COR-L47 (cell line): ENCODE data around the gene ACOT7.
"Not testable (repeated sequence)": the region's sequence is repeated elsewhere in the genome, so short reads cannot be mapped to it uniquely, and the experiment has no call there.

Source experiments
- DNase-seq: peaks from one replicate; lab custom pipeline; 2025; lab: John Stamatoyannopoulos, UW

The ACOT7 gene

DNA sequence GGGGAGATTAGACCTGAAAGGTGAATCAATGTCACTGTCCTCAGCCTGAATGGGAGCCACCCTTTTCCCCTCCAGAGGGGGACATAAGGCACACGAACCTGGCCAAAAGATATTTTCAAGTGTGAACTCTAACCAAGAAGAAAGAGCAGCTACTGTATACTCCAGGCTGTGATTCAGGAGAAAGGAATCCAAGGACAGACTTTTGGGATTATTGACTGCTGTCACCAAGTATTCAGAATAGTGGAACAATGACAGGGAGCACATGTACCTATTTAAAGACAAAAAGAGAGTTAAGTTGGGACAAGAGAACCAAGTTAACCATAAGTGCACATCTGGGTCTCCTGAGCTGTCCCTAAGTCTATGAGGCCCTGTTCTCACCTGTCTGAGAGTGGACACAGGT is 160.2 kb downstream of the ACOT7 start:
- no peak for DNase-seq

DNA sequence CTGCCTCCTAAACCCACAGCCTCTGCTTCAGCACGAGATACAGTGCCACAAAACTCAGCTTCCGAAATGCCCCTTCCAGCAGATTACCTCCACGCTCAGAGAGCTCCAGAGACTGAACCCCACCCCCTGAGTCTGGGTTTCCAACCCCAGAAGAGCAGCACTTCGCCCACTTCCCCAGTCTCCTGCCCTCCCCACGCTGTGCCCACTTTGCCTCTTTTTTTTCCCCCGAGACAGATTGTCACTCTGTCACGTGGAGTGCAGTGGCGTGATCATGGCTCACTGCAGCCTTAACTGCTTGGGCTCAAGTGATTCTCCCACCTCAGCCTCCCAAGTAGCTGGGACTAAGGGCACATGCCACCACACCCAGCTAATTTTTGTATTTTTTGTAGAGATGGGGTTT is 167.9 kb downstream of the ACOT7 start:
- DNase-seq, result no peak

DNA sequence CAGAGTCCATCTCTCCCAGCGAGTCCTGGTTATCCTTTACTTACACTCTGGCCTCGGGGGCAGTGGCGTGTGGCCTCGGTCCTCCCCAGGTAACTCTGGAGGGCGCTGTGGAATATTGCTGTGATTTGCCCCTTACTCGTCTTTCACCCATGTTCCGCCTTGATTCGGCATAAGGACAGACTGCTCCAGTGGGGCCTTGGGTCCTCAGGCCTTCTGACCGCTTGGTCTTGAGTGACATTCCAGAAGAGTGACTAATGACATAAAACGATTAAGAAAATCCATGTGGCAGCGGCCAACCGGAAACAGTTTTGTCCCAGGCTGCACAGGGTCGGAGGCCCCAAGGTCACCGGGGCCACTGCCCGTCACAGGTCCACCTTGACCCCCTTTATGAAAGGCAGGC is 168.8 kb downstream of the ACOT7 start:
- DNase-seq, result no peak

DNA sequence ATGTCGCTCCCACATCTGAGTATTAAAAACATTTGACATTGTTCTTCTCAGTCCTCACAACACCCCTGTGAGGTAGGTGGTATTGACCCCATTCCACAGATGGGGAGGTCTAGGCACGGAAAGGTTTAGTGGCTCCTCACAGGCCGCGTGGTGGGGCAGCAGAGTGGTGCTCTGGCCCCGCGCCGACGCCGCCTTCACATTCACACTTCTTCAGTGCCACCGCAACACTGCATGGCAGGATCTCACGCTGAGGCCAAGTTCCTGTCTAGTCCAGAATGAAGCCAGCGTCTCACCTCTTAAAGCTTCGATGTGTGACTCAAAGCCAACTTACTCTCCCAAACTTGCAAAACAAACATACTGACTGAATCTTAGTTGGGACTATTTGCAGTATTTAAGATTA is 169.9 kb downstream of the ACOT7 start:
- DNase-seq, result no peak

DNA sequence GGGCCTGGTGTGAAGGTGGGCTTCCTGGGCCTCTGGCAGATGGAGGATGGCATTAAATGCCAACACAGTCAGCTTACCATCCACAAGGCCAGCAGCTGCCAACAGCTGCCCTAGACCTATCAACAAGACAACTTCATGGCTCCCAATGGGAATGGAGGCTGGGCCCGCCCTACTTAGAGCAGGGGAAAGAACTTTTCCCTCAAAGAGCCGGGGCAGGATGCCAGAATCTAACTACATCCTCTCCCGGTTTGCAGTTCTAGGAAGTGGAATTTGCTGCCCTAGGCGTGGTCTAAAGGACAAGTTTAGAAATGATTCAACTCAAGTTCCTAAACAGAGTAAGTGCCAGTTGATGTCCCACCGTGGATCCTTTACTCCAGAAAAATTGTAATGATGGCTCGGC is 170.9 kb downstream of the ACOT7 start:
- no peak for DNase-seq

DNA sequence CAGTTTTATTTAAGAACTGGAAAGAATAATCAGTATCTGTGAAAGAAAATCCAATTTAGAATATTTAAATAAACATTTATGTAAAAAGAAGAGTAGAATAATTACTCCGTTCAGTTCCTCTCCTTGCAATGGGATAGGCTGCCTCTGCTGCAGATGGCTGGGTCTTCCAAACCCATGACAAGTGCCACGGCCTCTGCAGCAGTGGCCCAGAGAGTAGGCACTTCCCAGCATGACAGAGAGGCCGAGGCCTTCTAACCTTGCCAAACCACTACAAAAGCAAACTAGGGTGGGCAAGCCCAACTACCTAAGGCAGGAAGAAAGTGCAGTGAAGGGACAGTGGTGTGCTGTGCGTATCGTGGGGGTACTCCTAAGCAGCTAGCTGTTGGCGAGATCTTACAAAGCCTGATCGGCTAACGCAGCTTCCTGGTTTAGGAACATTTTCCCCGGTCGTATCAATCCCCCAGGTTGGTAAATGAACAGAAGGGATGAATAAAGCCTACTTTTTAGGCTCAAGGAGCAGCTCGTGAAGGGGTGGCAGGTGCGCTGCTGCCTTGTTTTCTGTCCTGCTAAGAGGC is 172.3 kb downstream of the ACOT7 start:
- no peak for DNase-seq

DNA sequence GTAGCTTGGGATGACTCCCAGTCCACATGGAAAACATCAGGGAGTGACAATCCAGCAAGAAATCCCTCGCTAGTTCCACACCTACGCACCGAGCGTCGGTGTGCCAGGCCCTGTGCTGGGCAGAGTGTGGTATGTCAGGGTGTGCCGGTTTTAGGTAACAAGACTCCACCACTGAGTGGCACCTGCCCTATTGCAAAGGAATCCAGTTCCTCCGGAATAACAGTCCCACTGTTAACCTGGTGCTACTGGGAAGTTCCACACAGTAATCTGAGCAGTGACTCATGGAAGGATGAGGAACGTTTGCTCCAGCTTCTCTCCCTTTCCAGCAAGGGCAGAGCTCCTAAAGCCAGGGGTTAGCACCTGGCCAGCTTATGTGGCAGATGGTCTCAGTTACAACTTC is 173.3 kb downstream of the ACOT7 start:
- DNase-seq, result no peak

DNA sequence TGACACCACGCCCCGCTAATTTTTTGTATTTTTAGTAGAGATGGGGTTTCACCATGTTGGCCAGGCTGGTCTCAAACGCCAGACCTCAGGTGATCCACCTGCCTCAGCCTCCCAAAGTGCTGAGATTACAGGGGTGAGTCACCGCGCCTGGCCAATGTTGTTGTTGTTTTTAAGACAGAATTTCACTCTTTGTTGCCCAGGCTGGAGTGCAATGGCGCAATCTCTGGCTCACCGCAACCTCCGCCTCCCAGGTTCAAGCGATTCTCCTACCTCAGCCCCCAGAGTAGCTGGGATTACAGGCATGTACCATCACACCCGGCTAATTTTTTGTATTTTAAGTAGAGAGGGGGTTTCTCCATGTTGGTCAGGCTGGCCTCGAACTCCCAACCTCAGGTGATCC is 173.9 kb downstream of the ACOT7 start:
- DNase-seq, result not testable (repeated sequence)

DNA sequence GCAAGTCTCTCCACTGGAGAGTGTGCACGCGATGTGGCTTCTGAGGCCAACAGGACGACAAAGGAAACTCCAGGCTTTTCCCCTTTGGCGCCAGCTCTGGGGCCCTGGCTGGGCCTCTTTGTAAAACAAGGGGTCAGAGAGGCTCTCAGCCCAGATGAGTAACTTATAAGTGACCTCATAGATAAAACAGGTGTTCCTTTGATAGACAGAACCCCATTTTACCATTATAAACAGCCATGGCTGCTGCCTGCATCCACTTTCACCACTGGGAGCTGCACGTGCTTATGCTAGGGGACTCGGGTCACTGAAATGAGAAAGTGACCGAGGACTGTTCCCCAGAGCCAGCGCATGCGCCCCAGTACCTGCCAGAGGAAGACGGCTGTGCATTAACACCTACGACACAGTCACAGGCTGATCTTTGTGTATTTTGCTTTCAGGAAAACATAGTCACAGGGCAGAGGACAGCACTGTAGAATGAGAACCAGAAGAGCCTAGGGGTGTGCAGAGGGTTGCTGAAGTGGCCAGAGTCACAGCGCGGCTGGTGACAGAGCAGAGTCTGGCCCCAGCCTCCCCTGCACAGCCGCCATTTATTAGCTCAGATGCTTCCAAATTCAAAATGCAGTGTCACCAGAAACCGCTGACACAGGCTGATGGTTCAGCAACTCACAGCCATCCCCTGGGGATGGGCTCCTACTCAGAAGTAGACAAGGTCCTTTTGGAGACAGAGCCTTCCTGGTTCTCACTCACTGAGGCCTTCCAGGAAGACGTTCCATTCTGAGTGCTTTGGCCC is 175.0 kb downstream of the ACOT7 start:
- DNase-seq, result no peak
